GM13976 (cell line): ENCODE data around the gene PPP1R9B.

Experiments
- DNase-seq: peaks from one replicate; pipeline ENCODE4 v3.0.0; 2012; ENCODE audit warnings: low spot score
- CTCF ChIP-seq: IDR thresholded peaks from 2 replicates; pipeline ENCODE4 v1.5.1; 2012; ENCODE audit warnings: borderline replicate concordance, mild to moderate bottlenecking; ENCODE audit not compliant: insufficient read depth; ENCODE audit errors: extremely low read depth, missing control alignments, control extremely low read depth
- in situ Hi-C: fragments of 300-500 bp; cut with MboI; formaldehyde crosslinking; loops from one replicate; pipeline ENCODE4 v1.12.0; 2022; ENCODE audit warnings: low sequenced_read_pairs, mixed read lengths, inconsistent platforms; ENCODE audit not compliant: unreplicated experiment

The PPP1R9B gene

GRCh38 chr17:50103252-50103651, 47.2 kb downstream of the PPP1R9B start:
- no peak for TF ChIP-seq CTCF
- in situ Hi-C loops = no loop called here
- DNase-seq = no peak

- no peak for TF ChIP-seq CTCF
- no peak for DNase-seq
- in situ Hi-C loops = no loop called here
Measured at GRCh38 chr17:50102164-50102991, 48.1 kb downstream of the PPP1R9B start.

DNA sequence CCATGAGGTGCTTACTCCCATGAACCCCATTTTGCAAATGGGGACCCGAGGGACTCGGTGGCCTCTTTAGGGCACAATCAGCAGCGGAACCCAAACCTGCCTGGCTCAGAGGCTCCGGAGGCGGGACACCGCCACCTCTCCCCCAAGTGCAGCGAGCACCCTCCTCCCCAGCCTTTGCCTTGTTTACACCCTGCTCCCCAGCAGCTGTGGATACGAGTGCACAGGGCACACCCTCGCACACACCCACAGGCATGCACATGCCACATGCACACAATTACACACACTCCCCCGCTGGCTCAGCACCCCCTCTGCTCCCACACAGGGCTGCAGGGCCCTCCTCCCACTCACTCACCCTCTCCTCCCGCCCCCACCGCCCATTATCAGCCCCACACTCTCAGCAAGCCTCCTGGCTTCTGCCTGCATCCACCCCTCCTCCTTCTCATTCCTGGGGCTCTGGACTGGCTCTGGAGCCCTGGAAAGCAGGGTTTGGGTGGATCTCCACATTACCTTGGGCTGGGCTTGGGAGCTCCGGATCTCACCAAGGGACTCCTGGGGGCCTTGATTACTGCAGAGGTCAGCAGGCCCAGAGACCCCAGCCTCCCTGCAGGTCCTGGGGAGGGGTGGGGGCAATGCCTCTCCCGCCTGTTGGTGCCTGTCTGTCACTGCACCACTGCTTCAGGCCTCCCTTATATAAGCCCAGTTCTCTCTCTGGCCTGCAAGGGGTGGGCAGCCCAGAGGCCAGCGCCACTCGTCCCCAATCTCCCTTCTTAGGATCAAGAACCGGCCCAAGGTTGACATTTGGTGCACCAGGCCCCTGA, 48.9 kb downstream of the PPP1R9B start:
- no peak for DNase-seq
- in situ Hi-C loops = no loop called here
- TF ChIP-seq CTCF = no peak

- no peak for TF ChIP-seq CTCF
- no peak for DNase-seq
- in situ Hi-C loops = no loop called here
Measured at GRCh38 chr17:50100921-50101345, 49.5 kb downstream of the PPP1R9B start.

GRCh38 chr17:50100480-50100883, 50.0 kb downstream of the PPP1R9B start:
- in situ Hi-C loops = no loop called here
- no peak for TF ChIP-seq CTCF
- DNase-seq = no peak

- DNase-seq = no peak
- no peak for TF ChIP-seq CTCF
- in situ Hi-C loops = no loop called here
Measured at GRCh38 chr17:50099003-50099402, 51.5 kb downstream of the PPP1R9B start.
